Suppressor macrophage treated with lipopolysaccharide for 4 hours (primary cell): ENCODE measurements around the gene HMBS.
A peak's percentile ranks its signal among the peaks of the same experiment; 100 is the strongest.
"Not testable (repeated sequence)": the region's sequence is repeated elsewhere in the genome, so short reads cannot be mapped to it uniquely, and the experiment has no call there.

Source experiments
- DNase-seq: peaks from one replicate; pipeline ENCODE4 v3.0.0-alpha.2; 2020

Gene HMBS

DNA sequence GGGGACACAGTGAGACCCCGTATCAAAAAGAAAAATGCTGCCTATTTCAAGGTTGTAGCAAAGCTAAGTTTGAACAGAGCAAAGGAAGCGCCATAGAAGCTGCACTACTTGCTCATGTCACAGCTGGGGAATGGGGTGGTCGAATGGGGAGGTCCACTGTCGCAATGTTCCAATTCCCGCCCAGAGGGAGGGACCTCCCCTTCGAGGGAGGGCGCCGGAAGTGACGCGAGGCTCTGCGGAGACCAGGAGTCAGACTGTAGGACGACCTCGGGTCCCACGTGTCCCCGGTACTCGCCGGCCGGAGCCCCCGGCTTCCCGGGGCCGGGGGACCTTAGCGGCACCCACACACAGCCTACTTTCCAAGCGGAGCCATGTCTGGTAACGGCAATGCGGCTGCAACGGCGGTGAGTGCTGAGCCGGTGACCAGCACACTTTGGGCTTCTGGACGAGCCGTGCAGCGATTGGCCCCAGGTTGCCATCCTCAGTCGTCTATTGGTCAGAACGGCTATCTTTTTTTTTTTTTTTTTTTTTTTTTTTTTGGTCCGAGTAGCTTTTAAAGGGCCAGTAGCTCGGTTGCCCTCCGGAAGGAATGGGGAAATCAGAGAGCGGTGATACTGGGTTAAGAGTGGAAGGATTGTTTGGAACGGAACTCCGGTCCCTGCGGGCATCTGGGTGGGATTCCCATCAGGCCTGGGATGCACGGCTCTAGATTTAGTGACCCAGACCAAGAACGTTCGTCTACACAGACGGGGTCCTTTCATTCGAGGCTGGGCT is at the start of gene HMBS:
Gene HMBS, plus strand, starts transcription at position 219 of the 774 bp plus-strand sequence. Its CDS starts 153 bp downstream, at position 372.
- DNase-seq: peak; percentile 96

DNA sequence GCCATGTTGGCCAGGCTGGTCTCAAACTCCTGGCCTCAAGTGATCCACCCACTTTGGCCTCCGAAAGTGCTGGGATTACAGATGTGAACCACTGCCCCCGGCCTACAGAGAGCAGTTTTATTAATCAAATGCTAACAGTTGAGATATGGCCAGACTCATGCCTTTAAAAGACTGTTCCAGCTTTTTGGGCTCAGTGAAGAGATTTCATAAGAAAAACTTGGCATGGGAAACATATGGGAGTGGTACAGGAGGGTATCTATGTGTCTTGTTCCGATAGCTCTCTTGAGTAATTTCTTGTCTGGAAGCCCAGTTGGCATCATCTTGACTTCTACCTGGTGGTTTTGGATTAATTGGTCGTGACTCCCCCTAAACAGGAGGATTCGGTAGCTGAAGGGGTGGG is 45.8 kb upstream of the HMBS start:
- no peak for DNase-seq

DNA sequence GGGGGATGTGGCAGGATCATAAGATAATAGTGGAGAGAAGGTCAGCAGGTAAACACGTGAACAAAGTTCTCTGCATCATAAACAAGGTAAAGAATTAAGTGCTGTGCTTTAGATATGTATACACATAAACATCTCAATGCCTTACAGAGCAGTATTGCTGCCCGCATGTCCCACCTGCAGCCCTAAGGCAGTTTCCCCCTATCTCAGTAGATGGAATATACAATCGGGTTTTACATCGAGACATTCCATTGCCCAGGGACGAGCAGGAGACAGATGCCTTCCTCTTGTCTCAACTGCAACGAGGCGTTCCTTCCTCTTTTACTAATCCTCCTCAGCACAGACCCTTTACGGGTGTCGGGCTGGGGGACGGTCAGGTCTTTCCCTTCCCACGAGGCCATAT is 45.2 kb upstream of the HMBS start:
- DNase-seq: not testable (repeated sequence)

DNA sequence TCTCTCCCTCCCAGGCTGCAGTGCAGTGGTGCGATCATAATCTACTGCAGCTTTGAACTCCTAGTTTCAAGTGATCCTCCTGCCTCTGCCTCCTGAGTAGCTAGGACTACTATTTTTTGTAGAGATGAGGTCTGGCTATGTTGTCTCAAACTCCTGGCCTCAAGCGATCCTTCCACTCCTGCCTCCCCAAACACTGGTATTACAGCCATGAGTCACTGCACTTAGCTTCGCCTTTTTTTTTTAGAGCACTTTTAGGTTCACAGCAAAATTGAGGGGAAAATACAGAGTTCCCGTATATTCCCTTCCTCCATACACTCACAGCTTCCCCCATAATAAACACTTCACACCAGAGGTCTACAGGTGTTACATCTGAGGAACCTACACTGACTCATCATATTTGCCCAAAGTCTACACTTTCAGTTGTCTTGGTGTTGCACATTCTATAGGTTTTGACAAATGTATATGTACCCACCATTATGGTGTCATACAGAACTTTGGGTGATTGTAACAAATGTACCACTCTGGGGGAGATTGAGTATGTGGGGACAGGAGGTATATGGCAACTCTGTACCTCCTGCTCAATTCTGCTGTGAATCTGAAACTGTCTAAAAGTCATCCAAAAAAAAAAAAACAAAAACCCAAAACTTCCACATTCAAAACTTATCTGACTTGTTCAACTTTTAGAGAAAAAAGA is 42.7 kb upstream of the HMBS start:
- DNase-seq: no peak

DNA sequence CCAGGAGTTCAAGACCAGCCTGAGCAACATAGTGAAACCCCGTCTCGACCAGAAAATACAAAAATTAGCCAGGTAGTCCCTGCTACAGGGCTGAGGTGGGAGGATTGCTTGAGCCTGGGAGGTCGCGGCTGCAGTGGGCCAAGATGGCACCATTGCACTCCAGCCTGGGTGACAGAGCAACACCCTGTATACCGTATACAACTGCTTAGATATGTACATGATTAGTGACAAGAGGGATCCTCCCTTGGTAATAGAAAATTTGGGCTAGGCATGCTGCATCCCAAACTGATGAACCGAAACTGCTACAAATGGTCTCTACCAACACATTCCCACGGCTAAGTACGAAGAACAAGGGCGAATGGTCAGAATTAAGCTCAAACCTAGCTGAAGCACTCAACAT is 41.8 kb upstream of the HMBS start:
- DNase-seq: no peak

DNA sequence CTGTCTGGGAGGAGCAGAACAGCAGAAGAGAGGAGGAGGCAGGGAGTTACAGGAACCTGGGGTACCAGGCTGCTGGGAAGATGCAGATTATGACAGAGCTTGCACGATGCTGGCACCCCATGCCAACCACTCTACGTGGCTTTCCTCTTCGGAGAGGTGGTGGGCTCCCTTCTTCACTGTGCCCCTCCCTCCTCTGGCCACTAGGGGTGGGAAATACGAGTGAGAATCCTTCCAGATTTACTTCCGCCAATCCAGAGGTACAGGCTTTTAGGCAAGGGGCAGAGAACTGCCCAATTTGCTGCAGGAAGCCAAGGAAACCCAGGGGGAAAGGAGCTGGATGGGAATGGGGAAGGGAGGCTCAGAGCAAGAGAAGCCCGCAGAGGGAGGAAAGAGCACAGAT is 40.0 kb upstream of the HMBS start:
- no peak for DNase-seq

DNA sequence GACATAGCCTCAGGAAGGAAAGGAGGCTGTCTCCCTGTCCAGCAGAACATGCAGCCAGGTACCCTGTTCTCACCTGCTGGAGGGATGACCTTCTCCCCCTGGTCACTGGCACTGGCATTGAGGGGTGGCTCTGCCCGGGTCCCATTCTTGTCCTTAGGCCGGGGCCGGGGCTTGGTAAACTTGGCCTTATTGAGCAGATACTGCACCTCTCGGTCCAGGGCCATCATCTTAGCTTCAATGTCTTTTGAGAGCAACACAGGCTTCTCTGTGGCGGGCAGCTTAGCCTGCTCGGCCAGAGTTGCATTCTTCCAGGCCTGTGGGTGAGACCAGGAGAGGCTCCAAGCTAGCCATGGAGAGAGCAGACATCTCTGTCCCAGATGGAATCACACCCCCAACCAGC is 38.2 kb upstream of the HMBS start:
- no peak for DNase-seq

DNA sequence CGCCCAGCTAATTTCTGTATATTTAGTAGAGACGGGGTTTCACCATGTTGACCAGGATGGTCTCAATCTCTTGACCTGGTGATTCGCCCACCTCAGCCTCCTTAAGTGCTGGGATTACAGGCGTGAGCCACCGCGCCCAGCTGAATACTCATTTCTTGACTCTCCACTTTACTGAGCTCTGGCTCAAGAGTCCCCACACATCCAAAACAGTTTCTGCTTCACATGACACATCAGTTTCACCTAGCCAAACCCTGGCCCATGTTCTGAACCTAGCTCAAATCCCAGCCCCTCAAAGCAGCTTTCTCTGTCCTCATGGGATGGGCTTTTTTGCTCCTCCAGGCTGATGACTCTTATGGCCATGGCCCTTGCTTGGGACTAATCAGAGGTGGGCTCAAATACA is 37.5 kb upstream of the HMBS start:
- no peak for DNase-seq

DNA sequence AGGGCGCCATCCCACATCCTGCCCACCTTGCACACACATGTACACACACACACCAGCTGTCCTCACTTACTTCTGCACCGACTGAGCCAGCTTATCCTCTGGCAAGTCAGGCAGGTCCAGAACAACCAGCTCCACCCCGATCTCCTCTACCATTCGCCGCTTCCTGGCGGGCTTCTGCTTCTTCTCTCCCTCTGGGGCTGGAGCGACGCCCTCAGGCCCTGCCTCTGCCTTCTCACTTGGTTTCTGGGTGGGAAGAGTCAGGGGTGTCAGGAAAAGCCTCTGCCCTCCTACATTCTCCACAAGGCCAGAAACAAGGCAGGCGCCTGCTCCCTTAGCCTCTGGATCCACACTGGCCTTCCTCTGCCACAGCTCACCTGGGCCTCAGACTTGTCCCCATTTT is 36.0 kb upstream of the HMBS start:
- no peak for DNase-seq

DNA sequence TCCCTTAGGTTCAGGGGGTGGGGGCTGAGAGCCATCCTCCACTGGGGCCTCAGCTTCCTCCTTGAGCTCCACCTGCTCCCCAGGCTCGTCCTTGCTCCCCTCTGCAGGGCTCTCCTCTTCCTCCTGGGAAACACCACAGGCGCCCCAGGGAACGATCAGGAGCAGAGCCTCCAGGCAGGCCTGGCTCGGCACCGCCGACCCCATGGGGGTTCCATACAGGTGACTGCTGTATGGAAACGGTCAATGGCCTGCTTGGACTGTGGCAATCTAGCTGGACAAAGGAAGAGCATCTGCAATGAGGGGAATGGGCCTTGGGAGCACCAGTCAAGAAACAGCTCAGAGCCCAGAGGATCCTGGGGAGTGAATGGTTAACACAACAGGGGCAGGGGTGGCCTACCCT is 35.6 kb upstream of the HMBS start:
- no peak for DNase-seq

DNA sequence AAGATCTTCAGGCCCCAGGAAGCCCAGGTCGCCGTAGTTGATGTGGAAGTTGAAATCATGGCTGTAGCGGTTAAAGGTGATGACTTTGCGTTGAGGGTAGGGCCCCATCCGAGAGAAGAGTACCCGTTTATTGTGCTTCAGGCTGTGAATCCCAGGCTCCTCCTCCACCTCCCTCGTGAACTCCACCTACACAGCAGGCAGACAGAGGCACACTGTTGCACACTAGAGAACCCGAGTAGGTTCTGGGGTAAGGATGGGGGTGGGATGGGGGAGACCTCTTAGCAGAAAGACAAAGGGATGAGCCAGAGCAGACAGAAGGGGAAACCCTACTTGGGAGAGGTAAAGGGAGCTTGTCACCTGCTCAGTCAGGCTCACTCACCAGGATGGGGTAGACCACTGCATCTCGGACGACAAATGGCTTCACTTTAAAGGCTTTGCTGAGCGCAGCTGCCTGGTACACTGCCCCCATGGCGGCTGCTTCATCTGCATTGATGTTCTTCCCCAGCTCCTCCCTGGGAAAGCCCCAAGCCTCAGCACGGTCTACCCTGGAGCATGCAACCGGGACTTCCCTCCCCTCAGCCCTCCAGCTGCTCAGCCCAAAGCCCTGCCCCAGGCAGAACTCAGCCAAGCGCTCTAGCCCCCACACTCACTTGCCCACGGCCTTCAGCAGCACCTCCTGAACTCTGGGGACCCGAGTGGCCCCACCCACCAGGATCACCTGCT is 33.1 kb upstream of the HMBS start:
- no peak for DNase-seq

DNA sequence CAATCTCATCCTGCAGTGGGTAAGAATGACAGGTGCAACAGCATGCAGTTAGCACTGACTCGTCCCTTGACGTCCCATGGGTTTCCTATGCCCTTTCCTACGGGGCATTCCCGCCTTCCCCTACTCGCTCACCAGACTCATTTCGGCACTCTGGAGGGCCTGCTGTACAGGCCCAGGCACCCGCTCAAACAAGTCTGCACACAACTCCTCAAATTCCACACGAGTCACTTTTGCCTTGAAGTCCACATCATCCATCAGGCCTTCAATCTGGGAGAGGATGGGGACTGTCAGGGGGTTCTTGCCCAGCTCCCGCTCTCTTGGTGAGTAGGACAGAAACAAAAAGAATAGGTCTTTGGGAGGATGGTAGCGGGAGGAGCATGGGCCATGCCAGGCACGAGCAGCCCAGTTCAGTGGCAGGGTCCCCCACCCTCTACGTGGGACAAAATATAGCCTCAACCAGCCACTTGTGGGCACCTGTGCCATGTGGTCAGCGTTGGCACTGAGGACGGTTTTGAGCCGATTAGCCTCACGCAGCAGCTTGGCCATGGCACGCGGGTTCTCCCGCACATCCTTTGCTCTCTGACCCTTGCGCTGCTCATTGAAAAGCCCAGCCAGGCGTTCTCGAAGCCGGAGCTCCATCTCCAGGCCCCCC is 32.4 kb upstream of the HMBS start:
- DNase-seq: no peak

DNA sequence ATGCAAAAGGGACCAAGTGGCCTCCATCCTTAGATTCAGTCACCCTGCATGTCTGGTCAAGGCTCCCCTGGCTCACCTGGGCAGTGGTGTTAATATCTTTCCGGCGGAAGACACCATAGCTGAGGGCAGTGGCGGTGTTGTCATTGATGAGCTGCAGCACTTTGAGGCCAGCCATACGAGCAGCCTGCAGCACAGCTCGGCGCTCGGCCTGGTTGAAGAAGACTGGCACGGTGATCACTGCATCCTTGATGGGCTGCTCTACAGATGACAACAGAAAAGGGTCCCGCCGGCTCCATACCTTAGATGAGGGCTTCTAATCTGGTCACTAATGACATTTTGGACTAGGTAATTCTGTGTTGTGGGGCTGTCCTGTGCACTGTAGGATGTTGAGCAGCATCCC is 30.3 kb upstream of the HMBS start:
- no peak for DNase-seq

DNA sequence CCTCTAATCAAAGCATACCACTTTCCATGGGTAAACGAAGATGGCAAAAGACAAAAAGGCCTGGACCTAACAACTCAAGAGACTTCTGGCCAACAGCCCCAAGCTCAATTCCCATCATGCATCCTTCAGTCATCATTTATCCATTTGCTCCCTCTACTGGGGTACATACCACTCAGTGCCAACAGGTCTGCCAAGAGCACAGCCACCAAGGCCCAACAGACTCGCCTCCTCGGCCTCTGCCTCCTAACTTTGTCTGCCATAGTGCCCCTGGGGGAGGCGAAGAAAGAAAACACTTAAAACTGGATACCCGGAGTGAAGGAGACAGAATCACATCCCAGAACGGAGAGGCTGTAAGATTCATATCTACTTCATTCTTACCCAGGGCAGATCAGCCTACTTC is 28.8 kb upstream of the HMBS start:
- DNase-seq: peak; percentile 30

DNA sequence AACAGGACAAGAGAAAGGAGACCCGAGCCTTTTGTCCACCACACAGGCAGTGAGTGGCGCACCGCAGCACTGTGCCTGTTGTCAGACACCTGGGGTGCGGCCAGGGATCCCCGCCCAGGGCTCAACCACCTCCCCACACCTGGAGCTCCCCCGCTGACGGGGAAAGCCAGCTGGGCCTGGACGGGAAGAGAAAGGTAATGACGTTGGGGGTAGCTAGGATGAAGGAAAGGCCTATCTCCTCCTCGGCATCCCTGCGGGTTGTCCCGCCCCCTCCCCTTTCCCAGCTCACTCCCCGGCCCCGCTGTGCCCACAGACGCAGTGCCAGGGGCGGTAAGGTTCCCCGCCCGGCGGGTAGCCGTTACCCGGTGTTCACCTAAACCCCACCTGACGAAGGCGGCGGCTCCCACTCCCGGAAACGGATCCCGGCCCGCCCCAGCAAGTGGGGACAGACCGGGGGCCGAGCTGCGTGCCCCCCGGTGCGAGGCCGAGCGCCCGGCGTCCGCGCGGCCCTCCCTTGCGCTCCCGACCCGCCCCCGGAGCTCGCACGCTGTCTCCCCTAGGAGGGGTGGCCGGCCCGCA is 28.2 kb upstream of the HMBS start:
- peak; percentile 11 for DNase-seq

DNA sequence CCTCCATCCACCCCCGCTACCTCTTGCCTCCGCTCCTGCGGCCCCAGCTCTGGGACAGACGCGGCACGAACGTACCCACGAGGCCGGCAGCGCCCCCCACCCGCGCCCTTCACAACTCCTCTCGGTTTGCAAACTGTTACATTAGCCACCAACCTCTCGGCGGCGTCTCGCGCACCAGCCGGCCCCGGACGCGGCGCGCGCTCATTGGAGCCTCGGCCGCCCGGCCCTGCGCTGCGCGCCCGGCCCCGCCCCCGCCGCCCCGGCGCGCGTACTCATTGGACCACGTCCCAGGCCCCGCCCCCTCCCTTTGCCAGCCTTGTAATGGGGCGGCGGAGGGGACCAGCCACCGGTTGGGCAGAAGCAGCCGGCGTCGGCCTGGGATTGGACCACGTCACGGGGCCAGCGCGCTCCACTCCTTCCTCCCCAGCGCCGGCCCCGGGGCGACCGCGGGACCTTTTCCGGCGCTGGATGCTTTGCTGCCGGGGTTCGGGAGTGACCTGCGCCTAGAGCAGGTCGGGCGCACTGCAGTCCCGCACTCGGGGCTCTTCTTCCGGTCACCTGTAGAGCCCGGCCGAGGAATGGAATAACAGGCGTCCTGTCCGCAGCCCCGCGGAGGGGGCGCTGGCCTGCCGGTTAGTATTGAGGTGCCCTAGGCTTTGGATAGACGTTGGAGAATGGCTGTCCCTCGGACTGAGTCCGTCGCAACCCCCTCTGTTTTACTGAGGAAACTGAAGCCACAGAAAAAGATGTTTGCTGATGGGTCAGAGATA is 27.5 kb upstream of the HMBS start, which contains the start of gene HYOU1:
Gene HYOU1, minus strand, starts transcription at position 206 of the 770 bp plus-strand sequence. CDS start 1,045 bp downstream, outside the sequence.
- DNase-seq: peak; percentile 99

DNA sequence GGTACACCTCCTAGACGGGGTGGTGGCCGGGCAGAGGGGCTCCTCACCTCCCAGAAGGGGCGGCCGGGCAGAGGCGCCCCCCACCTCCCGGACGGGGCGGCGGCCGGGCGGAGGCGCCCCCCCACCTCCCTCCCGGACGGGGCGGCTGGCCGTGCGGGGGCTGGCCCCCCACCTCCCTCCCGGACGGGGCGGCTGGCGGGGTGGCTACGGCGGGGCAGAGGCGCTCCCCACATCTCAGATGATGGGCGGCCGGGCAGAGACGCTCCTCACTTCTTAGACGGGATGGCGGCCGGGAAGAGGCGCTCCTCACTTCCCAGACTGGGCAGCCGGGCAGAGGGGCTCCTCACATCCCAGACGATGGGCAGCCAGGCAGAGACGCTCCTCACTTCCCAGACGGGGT is 25.6 kb upstream of the HMBS start:
- not testable (repeated sequence) for DNase-seq

DNA sequence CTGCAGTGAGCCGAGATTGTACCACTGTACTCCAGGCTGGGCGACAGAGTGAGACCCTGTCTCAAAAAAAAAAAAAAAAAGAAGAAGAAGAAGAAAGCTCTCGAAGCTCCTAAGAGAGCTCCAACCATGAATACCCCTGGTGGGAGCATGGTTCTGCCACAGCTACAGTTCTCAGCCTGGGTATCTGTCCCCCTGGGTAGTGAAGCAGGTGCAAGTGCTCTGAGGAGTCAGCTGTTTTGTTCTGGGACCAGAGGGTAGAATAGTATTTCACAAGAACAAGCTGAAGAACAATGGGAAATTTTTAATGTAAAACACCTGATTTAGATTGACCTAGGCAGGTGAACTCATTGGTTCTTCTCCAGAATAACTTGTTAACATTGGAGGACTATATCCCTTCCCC is 23.4 kb upstream of the HMBS start:
- no peak for DNase-seq

DNA sequence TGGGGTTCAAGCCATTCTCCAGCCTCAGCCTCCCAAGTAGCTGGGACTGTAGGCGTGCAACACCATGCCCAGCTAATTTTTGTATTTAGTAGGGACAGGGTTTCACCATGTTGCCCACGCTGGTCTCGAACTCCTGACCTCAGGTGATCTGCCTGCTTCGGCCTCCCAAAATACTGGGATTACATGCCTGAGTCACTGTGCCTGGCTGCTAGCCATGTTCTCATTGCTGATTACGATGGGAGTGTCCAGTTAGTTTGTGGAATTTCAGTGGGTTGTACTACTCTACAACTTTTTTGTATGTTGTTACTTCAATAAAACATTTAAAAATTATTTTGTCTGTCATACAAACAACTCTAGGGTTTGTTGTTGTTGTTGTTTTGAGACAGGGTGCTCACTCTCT is 21.9 kb upstream of the HMBS start:
- DNase-seq: no peak

DNA sequence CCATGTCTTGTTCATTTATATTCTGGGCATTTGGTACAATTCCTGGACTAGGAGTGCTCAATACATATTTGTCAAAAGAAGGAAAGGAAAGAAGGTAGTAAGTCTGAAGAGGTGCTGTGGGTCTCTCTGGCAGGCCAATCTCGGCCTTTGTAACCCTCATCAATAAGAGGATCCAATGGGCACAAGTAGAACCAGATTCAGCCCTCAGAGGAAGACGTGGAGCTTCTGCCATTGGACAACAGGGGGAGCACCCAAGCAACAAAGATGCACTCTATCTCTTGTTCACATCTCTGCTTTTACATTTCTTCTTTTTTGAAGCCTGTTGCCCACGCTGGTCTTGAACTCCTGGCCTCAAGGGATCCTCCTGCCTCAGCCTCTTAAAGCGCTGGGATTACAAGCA is 19.3 kb upstream of the HMBS start:
- DNase-seq: peak; percentile 61

DNA sequence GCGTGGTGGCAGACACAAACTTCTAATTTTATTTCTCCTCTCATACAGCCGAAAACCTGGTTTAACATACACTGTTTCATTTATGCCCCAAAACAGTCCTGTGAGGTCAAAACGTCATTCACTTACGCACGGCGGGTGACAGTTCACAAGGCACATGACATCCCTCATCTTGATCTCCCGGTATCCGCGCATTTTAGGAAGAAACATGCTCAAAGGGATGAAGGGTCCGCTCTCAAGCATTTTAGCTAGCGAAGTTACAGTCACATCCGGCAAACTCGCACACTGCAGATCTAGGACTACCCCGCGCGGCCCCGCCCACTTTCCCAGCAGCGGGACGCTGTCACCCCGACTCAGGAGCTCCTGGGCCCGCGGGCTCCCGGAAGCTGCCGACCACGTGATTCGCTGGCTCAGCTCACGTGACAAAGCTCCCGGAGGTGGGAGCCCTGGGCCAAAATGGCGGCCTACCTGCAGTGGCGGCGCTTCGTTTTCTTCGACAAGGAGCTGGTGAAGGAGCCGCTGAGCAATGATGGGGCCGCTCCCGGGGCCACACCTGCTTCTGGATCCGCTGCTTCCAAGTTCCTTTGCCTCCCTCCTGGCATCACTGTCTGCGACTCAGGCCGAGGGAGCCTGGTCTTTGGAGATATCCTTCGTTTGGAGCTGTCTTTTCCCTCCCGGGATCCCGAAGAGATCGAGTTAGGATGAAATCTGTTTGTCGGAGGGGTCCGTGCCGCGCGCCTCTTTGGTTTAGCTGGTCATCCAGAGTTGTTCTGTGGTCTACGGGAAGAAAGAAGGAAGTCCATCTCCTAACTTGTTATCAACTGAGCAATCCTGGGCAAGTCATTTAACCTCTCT is 17.1 kb upstream of the HMBS start, which contains the start of gene VPS11:
Gene VPS11, plus strand, starts transcription at position 448 of the 852 bp plus-strand sequence. Its CDS starts 6 bp downstream, at position 454.
- peak; percentile 97 for DNase-seq
